Left ventricle myocardium inferior (tissue), 1 donor: ENCODE data around the gene ZNF716. TPM values are rescaled to one million over a fixed set of nuclear protein-coding genes. Genes with fewer than 3 reads are reported as not detected.
"Not testable (repeated sequence)": the region's sequence is repeated elsewhere in the genome, so short reads cannot be mapped to it uniquely, and the experiment has no call there.

Source experiments
- DNase-seq: peaks from one replicate; pipeline ENCODE4 v3.0.0-alpha.2; 2020
- H3K27ac ChIP-seq: fragments of 200-600 bp; replicated peaks from 2 replicates; pipeline ENCODE4 v1.8.0; 2021
- H3K27me3 ChIP-seq: fragments of 200-600 bp; 2 replicates; pipeline ENCODE4 v1.8.0; 2021; ENCODE audit warnings: low read depth
- H3K36me3 ChIP-seq: fragments of 200-600 bp; 2 replicates; pipeline ENCODE4 v1.8.0; 2021
- H3K4me1 ChIP-seq: fragments of 200-600 bp; 2 replicates; pipeline ENCODE4 v1.8.0; 2021
- H3K4me3 ChIP-seq: fragments of 200-600 bp; 2 replicates; pipeline ENCODE4 v1.8.0; 2021; ENCODE audit warnings: mild to moderate bottlenecking, moderate library complexity
- H3K9me3 ChIP-seq: fragments of 200-600 bp; replicated peaks from 2 replicates; pipeline ENCODE4 v1.8.0; 2021
- CTCF ChIP-seq: fragments of 200-600 bp; IDR thresholded peaks from 2 replicates; pipeline ENCODE4 v1.8.0; 2021; ENCODE audit warnings: antibody characterized with exemption, mild to moderate bottlenecking, borderline replicate concordance
- intact Hi-C: fragments of 100-400 bp; cut with micrococcal nuclease; formaldehyde crosslinking; loops from one replicate; pipeline ENCODE4 v1.11.0; 2022
- long read RNA-seq: library from polyadenylated mRNA; unstranded; transcript quantifications from one replicate; pipeline ENCODE4 v2.0.0, GENCODE V29; 2021
- total RNA-seq: library from RNA; stranded (reverse); fragmentation: NEBNext Ultra II Directional; extraction: Animal tissue kit (Norgen Biotek cat#: 25700); gene quantifications from one replicate; pipeline ENCODE4 v1.2.1, GENCODE V29; 2021
- donor health status: DM: no; HTN: yes; CAD: no; lungs with severe emphysema.

Gene ZNF716
- not detected for total RNA-seq
- long read RNA-seq = 0 reads

- peaks cover 73% of the 10 kb centered on the region for H3K9me3 ChIP-seq
- H3K4me3 ChIP-seq = no peak within 1 kb of the TSS
- no peak for DNase-seq
Observed at GRCh38 chr7:57449904-57450303, at the start of gene ZNF716. ZNF716 (plus strand) TSS chr7:57450177; CDS start chr7:57450289, 112 bp downstream.

GRCh38 chr7:57400531-57401155 lies 49.3 kb upstream of the ZNF716 start:
- intact Hi-C loops = no loop called here
- DNase-seq = no peak
- H3K9me3 ChIP-seq = peaks cover 17% of the 10 kb centered on the region
- peaks cover 4% of the 10 kb centered on the region for H3K4me1 ChIP-seq
- H3K4me3 ChIP-seq = no peak overlapping the region
- no peaks in the 10 kb centered on the region for H3K36me3 ChIP-seq
- no peak for TF ChIP-seq CTCF
- no peaks in the 10 kb centered on the region for H3K27me3 ChIP-seq
- no peak overlapping the region for H3K27ac ChIP-seq

More at GRCh38 chr7:57449904-57450303, at the start of gene ZNF716:
- no peak within 1 kb of the TSS for H3K27ac ChIP-seq
- no peaks in the 10 kb centered on the region for H3K36me3 ChIP-seq
- intact Hi-C loops = no loop called here
- H3K4me1 ChIP-seq = no peaks in the 10 kb centered on the region
- no peak for TF ChIP-seq CTCF
- no peaks in the 10 kb centered on the region for H3K27me3 ChIP-seq

- H3K27ac ChIP-seq, intact Hi-C loops, H3K4me1 ChIP-seq, H3K27me3 ChIP-seq, H3K4me3 ChIP-seq, DNase-seq, H3K36me3 ChIP-seq, H3K9me3 ChIP-seq: not testable (repeated sequence)
Observed at GRCh38 chr7:57403051-57403450, 46.9 kb upstream of the ZNF716 start.

- peaks cover 4% of the 10 kb centered on the region for H3K4me1 ChIP-seq
- H3K36me3 ChIP-seq = no peaks in the 10 kb centered on the region
- peak; percentile 88 for DNase-seq
- no peaks in the 10 kb centered on the region for H3K27me3 ChIP-seq
- no peak for TF ChIP-seq CTCF
- intact Hi-C loops = no loop called here
- no peaks in the 10 kb centered on the region for H3K9me3 ChIP-seq
- H3K27ac ChIP-seq = peak overlapping the region; percentile 90
- peak overlapping the region; percentile 72 for H3K4me3 ChIP-seq
Observed at GRCh38 chr7:57403601-57404342, 46.2 kb upstream of the ZNF716 start.

GRCh38 chr7:57404343-57404966 lies 45.5 kb upstream of the ZNF716 start:
- H3K4me3 ChIP-seq = peak overlapping the region; percentile 72
- H3K9me3 ChIP-seq = no peaks in the 10 kb centered on the region
- intact Hi-C loops = no loop called here
- peaks cover 4% of the 10 kb centered on the region for H3K4me1 ChIP-seq
- H3K27ac ChIP-seq = peak overlapping the region; percentile 90
- H3K36me3 ChIP-seq = no peaks in the 10 kb centered on the region
- DNase-seq = peak; percentile 82
- no peaks in the 10 kb centered on the region for H3K27me3 ChIP-seq
- TF ChIP-seq CTCF = peak; percentile 27
